ENCODE results near the gene ACIN1.
A peak's percentile ranks its signal among the peaks of the same experiment; 100 is the strongest.

The ACIN1 gene

DNA sequence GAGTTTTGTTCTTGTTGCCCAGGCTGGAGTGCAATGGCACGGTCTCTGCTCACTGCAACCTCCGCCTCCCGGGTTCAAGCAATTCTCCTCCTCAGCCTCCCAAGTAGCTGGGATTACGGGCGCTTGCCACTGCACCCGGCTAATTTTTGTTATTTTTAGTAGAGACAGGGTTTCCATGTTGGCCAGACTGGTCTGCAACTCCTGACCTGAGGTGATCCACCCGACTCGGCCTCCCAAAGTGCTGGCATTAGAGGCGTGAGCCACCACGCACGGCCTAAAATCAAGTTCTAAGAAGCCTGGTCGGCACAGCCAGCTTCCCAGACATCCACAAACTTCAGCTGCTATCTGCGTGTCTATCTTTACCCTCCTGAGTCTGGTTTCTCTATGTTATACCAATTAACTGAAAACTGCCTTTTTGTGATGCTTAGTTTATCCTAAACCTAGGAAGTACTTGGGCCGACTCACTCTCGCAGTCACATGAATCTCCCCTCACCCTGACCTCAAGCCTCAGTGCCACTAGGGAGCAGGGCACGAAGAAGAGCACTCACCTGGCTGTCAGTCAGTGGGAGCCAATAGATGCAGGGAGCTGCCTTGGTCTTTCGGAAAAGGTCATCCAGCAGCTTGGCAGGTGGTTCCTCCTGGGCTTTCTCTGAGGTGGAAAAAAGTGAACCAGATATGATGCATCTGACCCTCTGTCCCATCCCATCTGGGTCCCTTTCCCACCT, 34.2 kb downstream of the ACIN1 start:
- FAIRE-seq, result no peak
- no peak for DNase-seq (ENCODE audit: low spot score)

DNA sequence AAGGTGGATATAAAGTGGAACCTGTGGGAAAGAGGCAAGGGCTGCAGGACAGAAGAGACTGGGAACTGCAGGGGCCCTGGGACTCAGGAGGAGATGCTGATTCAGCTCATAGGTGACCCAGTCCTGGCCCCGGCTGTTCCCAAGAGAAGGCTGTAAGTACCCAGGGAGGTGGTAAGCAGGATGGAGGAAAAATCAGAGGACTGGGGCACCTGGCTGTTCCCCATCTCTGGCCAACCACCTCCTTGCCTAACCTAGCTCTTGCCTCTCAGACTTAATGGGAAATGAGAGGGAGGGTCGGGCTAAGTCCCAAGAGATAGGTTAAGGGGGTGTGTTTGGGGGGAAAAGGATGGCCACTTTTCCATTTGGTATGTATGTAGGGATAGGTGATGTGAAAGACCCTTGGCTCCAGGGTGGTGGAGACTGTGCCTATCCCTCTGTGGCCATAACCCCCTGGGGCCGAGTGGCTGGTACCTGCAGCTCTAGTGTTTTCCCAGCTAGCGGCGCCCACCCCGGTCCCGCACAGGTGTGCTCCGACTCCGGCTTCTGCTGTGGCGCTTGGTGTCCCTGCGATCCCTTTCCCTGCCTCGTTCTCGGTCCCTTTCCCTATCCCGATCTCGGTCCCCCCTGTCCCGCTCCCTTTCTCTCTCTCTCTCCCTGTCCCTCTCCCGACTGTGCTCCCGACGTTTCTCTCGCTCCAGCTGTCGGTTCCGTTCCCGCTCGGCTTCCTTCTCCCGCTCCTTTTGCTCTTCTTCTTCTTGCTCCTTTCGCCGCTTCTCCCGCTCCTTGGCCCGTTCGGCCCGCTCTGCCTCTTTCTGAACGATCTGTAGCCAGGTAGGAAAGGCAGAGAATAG, 36.1 kb downstream of the ACIN1 start:
- no peak for FAIRE-seq
- no peak for DNase-seq (ENCODE audit: low spot score)

DNA sequence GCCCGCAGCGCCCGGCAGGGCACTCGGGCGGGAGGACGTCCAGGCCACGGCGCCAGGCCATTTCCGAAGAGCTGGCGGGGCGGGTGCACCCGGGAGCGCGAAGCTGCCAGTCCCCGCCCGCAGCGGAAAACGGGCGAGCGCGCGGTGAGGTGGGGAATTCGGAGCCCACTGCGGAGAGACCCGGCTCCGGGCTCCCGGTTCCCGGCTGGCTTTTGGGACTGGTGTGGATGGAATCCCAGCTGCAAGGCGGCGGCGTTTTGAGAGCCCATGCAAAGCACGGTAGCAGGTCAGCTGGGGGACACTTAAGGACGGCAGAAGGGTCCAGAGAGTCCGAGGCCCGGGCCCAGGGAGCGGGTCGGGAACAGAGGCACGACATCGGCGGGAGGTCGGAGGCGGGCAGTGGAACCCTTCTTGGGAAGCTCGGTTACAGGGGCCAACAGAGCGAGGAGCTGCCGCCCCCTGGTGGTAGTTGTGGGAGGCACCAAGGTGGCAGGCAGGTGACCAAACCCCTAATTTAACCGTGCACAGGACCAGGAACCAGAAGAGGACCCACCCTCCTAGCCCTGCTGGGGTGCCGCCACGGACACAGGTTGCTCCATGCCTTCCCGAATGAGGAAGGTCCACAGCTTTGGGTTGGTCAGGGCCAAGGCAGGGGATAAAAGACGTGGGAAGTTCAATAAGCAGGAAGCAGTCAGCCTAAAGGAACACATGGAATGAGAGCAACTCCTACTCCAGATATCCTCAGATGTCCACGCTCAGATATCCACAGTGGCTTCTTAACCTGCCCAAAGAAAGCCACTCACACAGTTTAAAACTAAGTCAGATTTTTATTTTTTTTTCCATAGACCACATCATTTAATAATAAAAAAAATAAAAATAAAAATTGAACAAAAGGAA, 36.9 kb downstream of the ACIN1 start:
- DNase-seq (ENCODE audit: low spot score), result peak; percentile 51

DNA sequence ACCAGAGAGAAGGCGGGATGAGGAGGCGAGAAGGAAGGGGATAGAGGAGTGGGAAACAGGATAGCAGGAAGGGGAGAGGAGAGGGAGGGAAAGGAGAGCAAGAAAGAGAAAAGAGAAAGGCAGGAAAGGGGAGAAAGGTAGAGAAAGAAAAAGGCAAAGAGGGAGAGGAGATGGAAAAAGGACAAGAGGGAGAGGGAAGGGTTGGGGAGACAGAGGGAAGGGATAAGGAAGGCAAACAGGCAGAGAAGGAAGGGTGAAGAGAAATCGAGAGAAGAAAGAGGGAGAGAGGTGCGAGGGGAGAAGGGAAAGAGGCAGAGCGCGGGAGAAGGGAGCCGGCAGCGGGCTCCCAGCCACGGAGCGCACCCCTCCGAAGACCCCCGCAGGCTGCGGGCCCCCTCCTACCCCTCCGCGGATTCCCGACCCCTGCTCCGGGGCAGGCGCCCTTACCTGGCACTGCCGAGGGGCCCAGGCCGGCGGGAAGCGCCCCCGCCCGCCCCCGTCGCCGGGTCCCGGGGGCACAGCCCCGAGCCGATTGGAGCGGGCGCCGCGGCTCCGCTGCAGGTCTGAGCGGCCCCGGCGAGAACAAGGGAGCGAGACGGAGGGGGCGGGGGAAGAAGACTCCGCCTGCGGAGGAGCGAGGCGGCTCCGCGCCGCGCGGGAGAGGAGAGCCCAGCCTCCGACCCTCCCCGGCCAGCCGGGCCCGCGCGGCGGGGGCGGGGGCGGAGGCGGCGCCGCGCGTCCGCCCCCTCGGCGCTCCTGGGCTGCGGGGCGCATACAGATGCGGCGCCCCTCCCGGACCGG, 37.8 kb downstream of the ACIN1 start, which contains the start of gene CDH24:
CDH24 (minus strand) TSS at position 565 of the 801 bp plus-strand sequence. CDS start 1,787 bp downstream, outside the sequence.
- no peak for FAIRE-seq
- DNase-seq (ENCODE audit: low spot score), result peak; percentile 31

More for the DNA sequence above, 36.9 kb downstream of the ACIN1 start:
- no peak for FAIRE-seq

DNA sequence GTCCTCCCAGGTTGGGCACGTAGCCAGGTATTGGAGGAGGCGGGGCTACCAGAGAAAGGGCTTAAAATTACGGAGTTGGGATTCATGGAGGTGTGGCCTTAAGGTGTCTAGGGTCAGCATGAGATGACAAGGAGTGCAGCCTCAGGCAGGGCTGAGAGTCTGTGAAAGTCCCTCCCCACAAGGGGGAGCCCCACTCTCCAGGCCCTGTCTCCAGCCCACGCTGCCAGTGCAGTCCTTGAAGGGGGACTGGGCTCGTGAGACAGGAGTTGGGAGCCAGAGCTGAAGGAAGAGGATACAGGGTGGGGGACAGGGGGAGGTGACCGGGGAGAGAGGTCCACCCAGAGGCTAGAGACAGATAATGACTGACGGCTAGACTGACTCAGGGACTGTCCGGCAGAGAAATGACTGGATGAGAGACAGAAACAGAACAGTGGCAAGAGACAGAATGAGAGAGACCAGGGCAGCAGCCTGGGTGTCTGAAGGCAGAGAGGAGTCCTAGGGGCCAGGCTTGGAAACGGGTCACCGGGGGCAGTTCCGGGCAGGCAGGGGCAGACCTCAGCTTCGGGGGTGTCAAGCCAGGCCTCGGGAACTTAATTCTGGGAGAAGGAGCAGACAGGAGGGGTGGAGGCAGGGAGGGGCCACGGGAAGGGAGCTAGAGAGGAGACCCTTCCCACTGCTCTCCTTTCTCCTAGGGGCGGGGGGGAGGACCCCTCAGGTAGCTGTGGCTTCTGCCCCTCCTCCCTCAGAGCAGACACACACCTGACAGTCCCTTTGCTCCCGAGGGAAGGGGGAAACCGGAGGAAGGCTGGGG, 38.6 kb downstream of the ACIN1 start:
- peak; percentile 59 for DNase-seq (ENCODE audit: low spot score)
- no peak for FAIRE-seq

DNA sequence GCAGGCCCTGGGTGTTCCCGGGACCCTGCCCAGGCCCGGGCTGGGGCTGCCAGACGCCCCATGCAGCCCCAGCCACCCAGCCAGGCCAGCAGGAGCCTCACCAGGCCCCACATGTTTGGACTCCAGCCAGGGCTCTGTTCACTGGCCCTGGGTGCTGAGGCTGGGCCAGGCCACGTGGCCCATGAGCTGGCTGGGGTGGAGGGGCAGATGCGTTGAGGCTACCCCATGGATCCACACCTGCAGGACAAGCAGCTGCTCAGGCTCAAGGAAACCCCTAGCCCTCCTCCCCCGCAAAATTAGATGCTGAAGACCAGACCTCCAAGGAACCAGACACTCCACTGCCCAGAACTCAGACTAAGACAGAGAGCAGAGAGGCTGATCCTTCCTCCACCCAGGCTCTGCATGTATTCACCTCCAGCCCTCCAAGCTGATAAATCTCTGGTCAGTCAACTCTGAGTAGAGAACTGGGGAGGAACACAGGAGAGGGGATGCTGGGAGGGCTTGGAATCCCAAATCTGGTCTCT, 39.3 kb downstream of the ACIN1 start:
- DNase-seq (ENCODE audit: low spot score), result no peak
- no peak for FAIRE-seq

DNA sequence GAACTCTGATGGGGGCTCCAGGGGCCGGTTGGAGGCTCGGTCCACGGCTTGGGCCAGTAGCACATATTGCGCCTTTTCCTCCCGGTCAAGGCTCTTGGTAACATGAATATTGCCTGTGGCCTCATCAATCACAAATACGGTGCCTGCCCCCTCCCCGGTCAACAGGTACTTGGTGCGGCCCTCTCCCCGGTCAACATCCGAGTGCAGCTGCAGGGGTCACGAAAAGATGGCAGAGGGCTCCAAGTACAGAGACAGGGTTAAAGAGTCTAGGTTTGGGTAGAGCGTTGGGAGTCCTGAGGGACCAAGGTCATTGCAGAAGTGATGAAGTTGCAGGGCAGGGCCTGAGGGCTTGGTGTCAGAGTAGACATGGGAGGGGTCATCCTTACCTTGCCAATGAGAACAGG, 39.8 kb downstream of the ACIN1 start:
- FAIRE-seq, result no peak
- no peak for DNase-seq (ENCODE audit: low spot score)

DNA sequence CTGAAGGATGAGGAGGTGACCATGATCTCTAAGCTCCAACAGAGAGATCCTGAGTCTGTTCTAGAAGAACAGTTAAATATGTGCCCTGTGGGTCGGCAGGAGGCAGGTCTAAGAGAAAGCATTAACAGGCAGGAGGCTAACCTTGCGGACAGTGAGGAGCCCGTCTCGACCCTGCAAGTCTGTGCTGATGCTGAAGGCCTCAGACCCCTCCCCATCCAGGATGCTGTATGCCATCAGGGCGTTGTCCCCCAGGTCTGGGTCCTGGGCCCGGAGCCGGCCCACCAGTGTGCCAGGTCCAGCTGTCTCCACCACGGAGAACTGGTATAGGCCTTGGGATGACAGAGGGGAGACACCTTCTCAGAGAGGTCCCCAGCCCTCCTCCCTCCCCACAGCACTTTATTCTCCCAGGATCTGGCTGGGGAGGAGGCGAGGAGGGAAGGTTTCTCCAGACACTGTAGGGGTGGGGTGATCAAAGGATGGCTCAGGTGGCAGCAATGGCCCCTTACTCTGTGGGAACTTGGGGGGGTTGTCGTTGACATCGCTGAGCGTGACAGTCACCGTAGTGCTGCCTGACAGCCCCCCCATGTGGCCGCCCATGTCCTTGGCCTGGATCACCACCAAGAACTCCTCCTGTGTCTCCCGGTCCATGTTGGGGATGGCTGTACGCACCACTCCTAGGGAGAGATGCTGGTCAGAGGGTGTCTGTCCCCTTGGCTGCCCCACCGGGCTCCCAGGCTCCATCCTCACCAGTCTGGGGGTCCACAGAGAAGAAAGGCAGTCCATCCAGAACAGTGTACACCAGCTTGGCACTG, 40.7 kb downstream of the ACIN1 start:
- DNase-seq (ENCODE audit: low spot score) (no peak), FAIRE-seq (no peak)

DNA sequence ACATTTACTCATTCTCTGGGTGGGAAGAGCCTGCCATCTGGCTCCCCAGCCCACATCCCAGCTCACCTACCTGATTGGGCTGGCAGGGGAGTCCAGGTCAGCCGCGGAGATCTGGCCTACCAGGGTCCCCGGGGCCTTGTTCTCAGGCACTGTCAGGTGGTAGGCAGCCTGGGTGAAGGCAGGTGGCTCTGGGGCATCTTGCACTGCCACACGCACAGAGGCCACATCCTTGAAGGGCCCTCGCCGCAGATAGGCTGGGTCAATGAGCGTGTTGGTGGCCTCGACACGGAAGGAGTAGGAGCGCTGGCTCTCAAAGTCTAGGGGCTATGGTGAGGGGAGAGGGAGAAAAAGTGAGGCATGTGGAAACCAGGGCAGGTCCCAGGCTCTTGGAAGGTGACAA, 41.5 kb downstream of the ACIN1 start:
- no peak for FAIRE-seq
- no peak for DNase-seq (ENCODE audit: low spot score)

DNA sequence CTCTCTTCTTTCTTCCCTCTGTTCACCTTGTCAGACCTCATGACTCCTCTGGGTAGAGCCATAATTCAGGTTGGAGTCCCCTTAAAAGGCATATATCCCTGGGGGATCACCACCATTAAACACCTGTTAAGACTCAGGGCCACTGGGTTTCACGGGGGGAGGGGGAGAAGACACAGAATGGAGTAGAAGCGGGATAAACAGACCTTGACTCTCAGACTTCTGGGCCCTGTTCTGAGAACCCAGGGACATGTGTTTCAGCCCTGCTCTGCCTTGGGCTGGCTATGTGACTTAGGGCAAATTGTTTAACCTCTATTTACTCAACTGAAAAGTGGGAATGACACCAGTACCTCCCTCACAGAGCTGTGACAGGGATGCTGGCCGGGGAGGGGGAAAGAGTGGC, 42.3 kb downstream of the ACIN1 start:
- DNase-seq (ENCODE audit: low spot score) (no peak), FAIRE-seq (no peak)

DNA sequence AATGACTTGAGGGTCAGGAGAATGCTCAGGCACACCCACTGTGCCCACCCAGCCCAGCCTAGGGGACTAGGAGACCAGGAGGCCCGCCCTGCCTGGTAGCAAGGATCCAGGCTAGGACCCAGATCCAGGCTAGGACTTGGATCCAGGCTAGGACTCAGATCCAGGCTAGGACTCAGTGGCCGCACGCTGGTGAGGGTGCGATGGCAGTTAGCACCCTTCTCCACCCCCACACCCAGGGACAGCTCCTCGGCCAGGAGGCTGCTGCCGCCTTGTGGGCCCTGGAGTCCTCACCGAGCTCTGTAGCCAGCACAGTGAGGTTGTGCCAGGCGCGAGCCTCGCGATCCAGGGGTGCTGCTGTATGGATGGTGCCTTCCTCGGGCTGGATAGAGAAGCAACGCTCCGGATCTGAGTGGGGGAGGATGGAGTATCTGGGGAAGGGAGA, 42.7 kb downstream of the ACIN1 start:
- DNase-seq (ENCODE audit: low spot score) (no peak), FAIRE-seq (no peak)

DNA sequence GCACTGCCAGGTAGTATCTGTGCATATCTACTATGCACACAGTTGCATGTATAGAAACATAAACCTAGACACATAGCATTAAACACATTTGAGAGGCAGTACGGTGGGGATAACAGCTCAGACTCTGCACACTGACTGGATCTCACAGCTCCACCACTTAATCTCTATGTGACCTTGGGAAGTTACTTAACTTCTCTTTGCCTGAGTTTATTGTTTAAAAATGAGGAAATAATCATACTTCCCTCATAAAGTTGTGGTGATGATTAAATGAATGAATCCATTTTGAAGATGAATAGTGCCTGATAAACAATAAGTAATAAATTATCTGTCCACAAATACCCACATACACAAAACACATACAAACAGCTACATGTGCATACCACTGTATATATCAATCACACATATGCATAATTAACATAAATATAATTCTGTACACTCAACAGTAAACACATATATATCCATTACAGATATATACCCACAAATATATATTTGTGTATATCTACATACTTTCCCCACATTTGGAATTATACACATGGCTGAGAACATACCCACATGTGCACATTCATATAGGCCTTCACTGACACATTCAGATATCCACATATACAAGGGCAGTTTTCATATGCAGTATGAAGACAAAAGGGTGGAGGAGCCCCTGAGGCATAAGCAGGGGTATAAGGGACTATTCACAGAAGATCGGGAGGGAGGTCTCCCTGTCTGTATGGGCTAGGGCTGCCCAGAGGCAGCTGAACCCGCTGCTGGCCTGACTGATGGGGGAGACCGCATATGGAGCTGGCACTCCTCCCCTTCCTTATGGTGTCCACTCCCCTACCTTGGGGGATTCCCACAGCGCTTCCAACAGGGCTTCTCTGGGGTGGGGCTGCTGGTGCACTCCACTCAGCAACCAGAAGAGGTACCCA, 43.5 kb downstream of the ACIN1 start:
- FAIRE-seq, result no peak
- DNase-seq (ENCODE audit: low spot score), result no peak

DNA sequence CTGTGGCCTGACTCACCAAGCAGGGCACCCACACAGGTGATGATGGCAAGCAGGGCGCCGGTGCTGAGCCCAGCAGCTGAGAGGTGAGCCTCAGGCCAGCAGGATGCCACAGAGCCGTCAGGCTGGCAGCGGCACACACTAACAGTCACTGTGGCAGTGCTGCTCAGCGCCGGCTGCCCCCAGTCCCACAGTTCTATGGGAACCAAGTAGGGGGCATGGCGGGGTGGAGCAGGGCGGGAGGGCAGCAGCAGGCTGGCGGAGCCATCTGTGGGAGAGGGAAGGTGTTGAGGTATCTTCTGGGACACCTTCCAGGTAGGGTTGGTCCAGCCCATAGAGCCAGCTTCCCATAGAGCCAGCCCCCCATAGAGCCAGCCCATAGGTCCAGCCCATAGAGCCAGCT, 45.9 kb downstream of the ACIN1 start:
- FAIRE-seq (no peak), DNase-seq (ENCODE audit: low spot score) (no peak)

DNA sequence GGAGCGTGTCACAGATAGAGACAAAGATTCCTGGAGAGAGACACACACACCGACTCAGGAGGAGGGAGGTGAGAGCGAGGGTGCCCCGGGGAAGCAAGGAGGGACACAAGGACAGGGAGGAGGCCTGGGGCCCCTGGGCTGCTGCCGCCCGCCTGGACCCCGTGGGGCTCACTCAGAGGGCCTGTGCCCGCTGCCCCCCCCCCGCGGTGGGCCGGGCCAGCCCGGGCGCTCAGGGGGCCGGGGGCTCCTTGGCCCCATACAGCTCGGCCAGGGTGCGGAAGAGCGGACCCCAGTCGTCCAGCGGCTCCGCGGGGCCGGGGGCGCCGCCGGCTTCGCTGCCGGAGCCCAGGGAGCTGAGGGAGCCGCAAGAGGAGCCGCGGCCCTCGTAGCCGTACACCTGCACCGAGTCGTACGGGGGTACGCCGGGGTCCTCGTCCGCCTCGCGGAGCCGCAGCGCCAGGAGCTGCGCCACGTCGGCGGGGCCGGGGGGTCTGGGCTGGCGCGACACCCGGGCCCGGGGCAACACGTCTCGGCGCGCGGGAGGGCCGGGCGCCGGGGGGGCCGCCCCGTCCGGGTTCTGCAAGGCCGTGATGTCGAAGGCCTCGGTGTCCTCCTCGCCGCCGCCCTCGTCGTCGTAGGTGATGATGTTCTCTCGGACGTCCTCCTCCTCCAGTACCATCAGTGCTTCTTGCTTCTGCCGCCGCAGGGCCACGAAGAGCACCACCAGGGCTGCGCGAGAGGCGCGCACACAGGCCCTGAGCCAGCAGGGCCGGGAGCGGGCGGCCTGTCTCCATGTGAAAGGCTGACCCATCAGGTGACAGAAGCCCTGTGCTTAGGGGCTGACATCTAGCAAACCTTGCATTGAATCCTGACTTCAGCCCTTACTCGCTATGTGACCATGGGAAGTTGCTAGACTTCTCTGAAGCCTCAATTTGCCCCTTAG, 46.9 kb downstream of the ACIN1 start:
- DNase-seq (ENCODE audit: low spot score), result no peak
- no peak for FAIRE-seq

DNA sequence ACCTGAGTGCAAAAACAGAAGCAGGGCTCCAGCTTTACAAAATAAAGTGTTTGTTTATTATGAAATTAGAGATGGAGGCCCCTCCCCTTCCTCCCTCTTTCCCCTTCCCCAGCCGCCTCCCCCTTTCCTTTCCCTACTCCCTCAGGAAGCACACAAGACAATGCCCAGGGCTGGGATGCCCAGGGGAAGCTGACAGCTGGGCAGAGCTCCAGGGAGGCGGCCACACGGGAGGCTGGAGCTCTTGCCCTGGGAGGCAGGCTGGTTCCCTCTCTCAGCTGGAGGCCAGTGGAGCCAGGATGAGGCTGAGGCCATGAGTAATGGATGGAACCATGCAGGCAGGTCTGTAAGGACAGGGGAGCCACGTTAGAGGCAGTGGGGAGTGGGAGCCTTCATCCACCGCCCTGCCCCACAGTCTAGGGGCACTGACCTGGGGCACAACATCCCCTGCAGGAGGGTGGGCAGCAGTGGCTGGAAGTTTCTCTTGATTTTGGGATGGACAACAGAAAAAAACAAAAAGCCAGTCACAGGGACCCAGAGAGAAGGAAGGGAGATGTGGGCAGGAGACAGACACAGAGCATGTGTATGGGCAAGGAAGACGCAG, 47.8 kb downstream of the ACIN1 start:
- FAIRE-seq (no peak), DNase-seq (ENCODE audit: low spot score) (no peak)

All from RCC 7860 (cell line).